ENCODE measurements around the gene TFAP2A. TPM values are rescaled to one million over a fixed set of nuclear protein-coding genes. Genes with fewer than 3 reads are reported as not detected.
A peak's percentile ranks its signal among the peaks of the same experiment; 100 is the strongest.

TFAP2A gene
- total RNA-seq, 1 donor from 2014 or later = 9.6 TPM

- H3K9me3 Mint-ChIP-seq = no peaks in the 10 kb centered on the region
- H3K4me1 Mint-ChIP-seq = peaks cover 54% of the 10 kb centered on the region
- peaks cover 89% of the 10 kb centered on the region for H3K27me3 Mint-ChIP-seq (ENCODE audit: low read depth)
- DNase-seq (ENCODE audit: low read depth, low spot score) = no peak
- no peak overlapping the region for H3K27ac Mint-ChIP-seq (ENCODE audit: unreplicated experiment)
- H3K36me3 Mint-ChIP-seq (ENCODE audit: low read depth) = no peaks in the 10 kb centered on the region
- peak overlapping the region; percentile 64 for H3K4me3 Mint-ChIP-seq
- TF ChIP-seq CTCF (conservative IDR thresholded peaks at IDR 0.05) = no peak
Measured at GRCh38 chr6:10381830-10382208, 33.1 kb downstream of the TFAP2A start.

- H3K9me3 Mint-ChIP-seq = no peaks in the 10 kb centered on the region
- peaks cover 49% of the 10 kb centered on the region for H3K4me1 Mint-ChIP-seq
- peak overlapping the region; percentile 55 for H3K4me3 Mint-ChIP-seq
- H3K27ac Mint-ChIP-seq (ENCODE audit: unreplicated experiment) = no peak overlapping the region
- DNase-seq (ENCODE audit: low read depth, low spot score) = no peak
- peaks cover 84% of the 10 kb centered on the region for H3K27me3 Mint-ChIP-seq (ENCODE audit: low read depth)
- peak; percentile 35 for TF ChIP-seq CTCF (conservative IDR thresholded peaks at IDR 0.05)
- no peaks in the 10 kb centered on the region for H3K36me3 Mint-ChIP-seq (ENCODE audit: low read depth)
Measured at GRCh38 chr6:10381133-10381829, 33.6 kb downstream of the TFAP2A start.

DNA sequence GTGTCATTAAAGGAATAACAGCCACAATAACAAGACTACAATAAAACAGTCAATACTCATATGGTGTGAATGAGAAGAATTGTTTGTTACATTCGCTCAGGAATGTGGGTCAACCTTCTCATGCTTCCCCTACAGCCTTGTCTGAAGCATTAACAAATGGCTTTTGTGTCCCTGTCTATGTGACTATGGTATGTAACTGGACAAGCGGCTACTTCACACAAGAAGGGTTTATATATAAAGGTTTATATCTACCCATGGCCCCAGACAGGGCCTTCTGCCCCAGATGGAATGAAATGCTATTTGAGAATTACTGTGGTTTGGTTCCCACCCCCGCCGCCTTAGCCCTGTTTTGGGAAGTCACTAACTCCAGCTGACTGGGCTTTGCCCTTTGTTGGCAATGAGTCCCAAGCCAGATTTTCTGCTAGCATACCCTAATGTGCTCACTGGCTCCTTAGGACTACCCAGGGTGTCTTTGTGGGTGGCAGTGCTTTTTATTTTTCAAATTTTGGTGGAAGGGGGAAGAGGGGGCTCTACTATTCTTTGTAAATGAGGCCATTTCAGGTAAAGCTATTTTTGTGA lies 39.4 kb downstream of the TFAP2A start:
- no peaks in the 10 kb centered on the region for H3K36me3 Mint-ChIP-seq (ENCODE audit: low read depth)
- DNase-seq (ENCODE audit: low read depth, low spot score) = no peak
- peaks cover 31% of the 10 kb centered on the region for H3K4me1 Mint-ChIP-seq
- no peak overlapping the region for H3K27ac Mint-ChIP-seq (ENCODE audit: unreplicated experiment)
- peak overlapping the region; percentile 25 for H3K4me3 Mint-ChIP-seq
- H3K27me3 Mint-ChIP-seq (ENCODE audit: low read depth) = peaks cover 26% of the 10 kb centered on the region
- no peaks in the 10 kb centered on the region for H3K9me3 Mint-ChIP-seq
- no peak for TF ChIP-seq CTCF (conservative IDR thresholded peaks at IDR 0.05)

- H3K4me1 Mint-ChIP-seq = peaks cover 31% of the 10 kb centered on the region
- peaks cover 16% of the 10 kb centered on the region for H3K27me3 Mint-ChIP-seq (ENCODE audit: low read depth)
- no peaks in the 10 kb centered on the region for H3K9me3 Mint-ChIP-seq
- no peaks in the 10 kb centered on the region for H3K36me3 Mint-ChIP-seq (ENCODE audit: low read depth)
- H3K4me3 Mint-ChIP-seq = peak overlapping the region; percentile 8
- H3K27ac Mint-ChIP-seq (ENCODE audit: unreplicated experiment) = peak overlapping the region; percentile 45
- TF ChIP-seq CTCF (conservative IDR thresholded peaks at IDR 0.05) = no peak
- DNase-seq (ENCODE audit: low read depth, low spot score) = no peak
Measured at GRCh38 chr6:10373642-10374359, 41.1 kb downstream of the TFAP2A start.

- H3K27ac Mint-ChIP-seq (ENCODE audit: unreplicated experiment) = no peak overlapping the region
- DNase-seq (ENCODE audit: low read depth, low spot score) = no peak
- H3K4me1 Mint-ChIP-seq = peaks cover 18% of the 10 kb centered on the region
- peaks cover 4% of the 10 kb centered on the region for H3K36me3 Mint-ChIP-seq (ENCODE audit: low read depth)
- TF ChIP-seq CTCF (conservative IDR thresholded peaks at IDR 0.05) = no peak
- H3K9me3 Mint-ChIP-seq = peaks cover under 1% of the 10 kb centered on the region
- H3K27me3 Mint-ChIP-seq (ENCODE audit: low read depth) = no peaks in the 10 kb centered on the region
- H3K4me3 Mint-ChIP-seq = no peak overlapping the region
Measured at GRCh38 chr6:10369896-10370295, 45.0 kb downstream of the TFAP2A start.

Data from neural crest cell (in vitro differentiated cells).